Measurements from ENCODE around the gene ONECUT2.

The ONECUT2 gene

DNA sequence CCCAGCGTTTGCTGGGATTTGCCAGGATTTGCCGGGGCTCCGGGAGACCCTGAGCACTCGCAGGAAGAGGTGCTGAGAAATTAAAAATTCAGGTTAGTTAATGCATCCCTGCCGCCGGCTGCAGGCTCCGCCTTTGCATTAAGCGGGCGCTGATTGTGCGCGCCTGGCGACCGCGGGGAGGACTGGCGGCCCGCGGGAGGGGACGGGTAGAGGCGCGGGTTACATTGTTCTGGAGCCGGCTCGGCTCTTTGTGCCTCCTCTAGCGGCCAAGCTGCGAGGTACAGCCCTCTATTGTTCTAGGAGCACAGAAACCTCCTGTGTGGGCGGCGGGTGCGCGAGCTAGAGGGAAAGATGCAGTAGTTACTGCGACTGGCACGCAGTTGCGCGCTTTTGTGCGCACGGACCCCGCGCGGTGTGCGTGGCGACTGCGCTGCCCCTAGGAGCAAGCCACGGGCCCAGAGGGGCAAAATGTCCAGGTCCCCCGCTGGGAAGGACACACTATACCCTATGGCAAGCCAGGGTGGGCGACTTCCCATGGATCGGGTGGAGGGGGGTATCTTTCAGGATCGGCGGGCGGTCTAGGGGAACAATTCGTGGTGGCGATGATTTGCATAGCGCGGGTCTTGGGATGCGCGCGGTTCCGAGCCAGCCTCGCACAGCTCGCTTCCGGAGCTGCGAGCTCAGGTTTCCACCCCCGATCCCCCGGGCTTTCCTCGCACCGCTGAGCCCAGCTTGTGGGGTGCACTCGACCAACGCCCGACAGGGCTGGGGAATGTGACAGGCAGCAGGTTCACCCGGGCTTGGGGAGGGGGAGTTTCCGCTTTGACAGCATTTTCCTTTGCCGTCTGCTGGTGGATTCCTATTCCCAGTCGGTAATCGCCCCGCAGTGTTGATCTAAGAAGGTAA lies 2.8 kb downstream of the ONECUT2 start:
- Mint-ChIP-seq H3K27me3 (peaks cover 70% of the 10 kb centered on the region), H3K4me1 (peaks cover 49% of the 10 kb centered on the region), H3K27ac (no peak overlapping the region), H3K4me3 (peak overlapping the region; percentile 62), H3K9me3 (no peaks in the 10 kb centered on the region), H3K36me3 (no peaks in the 10 kb centered on the region)

DNA sequence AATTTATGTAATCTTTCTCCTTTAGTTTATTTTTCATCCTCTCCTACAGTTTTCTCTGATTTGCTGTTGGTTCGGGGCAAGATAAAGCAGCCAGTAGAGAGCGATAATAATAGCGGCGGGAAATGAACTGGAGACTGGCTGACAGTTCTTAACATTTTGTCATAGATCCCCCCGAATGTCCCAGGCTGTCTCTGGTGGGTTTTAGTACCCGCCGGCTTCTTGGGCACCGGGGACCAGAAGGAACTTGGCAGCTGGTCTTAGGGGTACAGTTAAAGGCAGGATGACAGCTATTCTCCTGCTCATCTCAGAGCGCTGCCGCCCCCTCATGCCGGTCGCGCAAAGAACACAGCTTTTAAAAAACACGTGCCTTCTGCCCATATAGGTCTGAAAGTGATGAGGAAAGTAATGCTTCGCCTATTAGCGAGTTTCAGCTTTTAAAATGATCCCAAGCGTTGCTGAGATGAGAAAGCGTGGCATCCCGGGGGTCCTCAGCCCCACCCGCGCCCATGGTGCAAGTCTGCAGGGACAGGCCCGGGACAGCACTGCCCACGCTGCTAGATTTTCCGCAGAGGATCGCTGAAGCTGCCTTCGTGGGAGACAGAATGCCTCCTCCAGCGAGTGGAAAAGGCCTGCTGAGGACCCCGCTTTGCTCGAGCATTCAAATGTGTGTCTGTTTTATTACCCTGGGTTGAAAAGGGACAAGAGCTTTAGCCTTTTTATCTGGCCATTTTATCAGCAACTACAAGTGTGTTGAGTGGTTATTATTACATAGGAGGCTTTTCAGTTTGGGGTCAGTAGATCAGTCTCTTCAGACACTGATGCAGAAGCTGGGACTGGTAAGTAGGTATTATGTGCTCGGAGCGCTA lies 3.8 kb downstream of the ONECUT2 start:
- Mint-ChIP-seq H3K36me3 (no peaks in the 10 kb centered on the region), H3K27me3 (peaks cover 66% of the 10 kb centered on the region), H3K4me1 (peaks cover 49% of the 10 kb centered on the region), H3K27ac (no peak overlapping the region), H3K4me3 (peak overlapping the region; percentile 39), H3K9me3 (no peaks in the 10 kb centered on the region)

- no peak overlapping the region for H3K27ac Mint-ChIP-seq
- no peaks in the 10 kb centered on the region for H3K9me3 Mint-ChIP-seq
- peaks cover 66% of the 10 kb centered on the region for H3K27me3 Mint-ChIP-seq
- H3K36me3 Mint-ChIP-seq, result no peaks in the 10 kb centered on the region
- no peak overlapping the region for H3K4me3 Mint-ChIP-seq
- H3K4me1 Mint-ChIP-seq, result peaks cover 43% of the 10 kb centered on the region
Measured at GRCh38 chr18:57439609-57439968, 4.4 kb downstream of the ONECUT2 start.

- Mint-ChIP-seq H3K4me3 (no peak overlapping the region), H3K27me3 (peaks cover 66% of the 10 kb centered on the region), H3K4me1 (peaks cover 42% of the 10 kb centered on the region), H3K36me3 (no peaks in the 10 kb centered on the region), H3K27ac (no peak overlapping the region), H3K9me3 (no peaks in the 10 kb centered on the region)
Measured at GRCh38 chr18:57439985-57440330, 4.8 kb downstream of the ONECUT2 start.

- Mint-ChIP-seq H3K9me3 (no peaks in the 10 kb centered on the region), H3K27ac (peak overlapping the region; percentile 41), H3K36me3 (no peaks in the 10 kb centered on the region), H3K27me3 (peaks cover 72% of the 10 kb centered on the region), H3K4me3 (no peak overlapping the region), H3K4me1 (peaks cover 42% of the 10 kb centered on the region)
Measured at GRCh38 chr18:57440331-57441070, 5.3 kb downstream of the ONECUT2 start.

DNA sequence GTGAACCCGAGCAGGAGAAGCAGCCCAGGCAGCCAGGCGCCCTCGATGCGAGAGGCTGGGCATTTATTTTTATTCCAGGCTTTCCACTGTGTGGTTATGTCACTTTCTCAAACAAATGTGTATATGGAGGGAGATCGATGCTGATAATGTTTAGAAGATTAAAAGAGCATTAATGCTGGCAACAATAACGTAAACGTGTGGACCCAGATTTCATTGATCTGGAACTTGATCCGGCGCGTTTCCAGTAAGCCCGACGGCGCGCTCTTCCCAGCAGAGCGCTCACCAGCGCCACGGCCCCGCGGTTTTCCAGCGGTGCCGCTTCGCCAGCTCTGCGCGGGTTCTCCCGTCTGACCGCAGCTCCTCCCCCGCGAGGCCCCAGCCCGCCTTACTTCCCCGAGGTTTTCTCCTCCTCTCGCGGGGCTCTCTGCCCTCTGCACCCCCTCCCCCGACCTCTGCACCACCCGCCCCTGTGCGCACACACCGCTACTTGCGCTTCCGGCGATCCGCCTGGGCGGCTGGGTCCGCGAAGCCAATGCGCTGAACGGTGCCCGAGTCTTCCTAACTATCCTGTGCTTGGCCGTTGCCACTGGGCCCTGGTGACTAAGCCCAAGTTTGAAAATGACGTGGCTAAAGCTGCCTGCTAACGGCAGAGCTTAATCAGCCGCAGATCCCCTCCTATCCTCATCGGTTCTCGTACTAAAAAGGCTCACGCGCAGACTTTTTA lies 6.1 kb downstream of the ONECUT2 start:
- peak overlapping the region; percentile 44 for H3K4me3 Mint-ChIP-seq
- no peaks in the 10 kb centered on the region for H3K9me3 Mint-ChIP-seq
- H3K36me3 Mint-ChIP-seq, result no peaks in the 10 kb centered on the region
- peaks cover 38% of the 10 kb centered on the region for H3K4me1 Mint-ChIP-seq
- peak overlapping the region; percentile 77 for H3K27ac Mint-ChIP-seq
- peaks cover 73% of the 10 kb centered on the region for H3K27me3 Mint-ChIP-seq

- Mint-ChIP-seq H3K27me3 (peaks cover 66% of the 10 kb centered on the region), H3K9me3 (peaks cover 4% of the 10 kb centered on the region), H3K4me1 (peaks cover 20% of the 10 kb centered on the region), H3K4me3 (no peak overlapping the region), H3K36me3 (no peaks in the 10 kb centered on the region), H3K27ac (no peak overlapping the region)
Measured at GRCh38 chr18:57443247-57443646, 8.1 kb downstream of the ONECUT2 start.

DNA sequence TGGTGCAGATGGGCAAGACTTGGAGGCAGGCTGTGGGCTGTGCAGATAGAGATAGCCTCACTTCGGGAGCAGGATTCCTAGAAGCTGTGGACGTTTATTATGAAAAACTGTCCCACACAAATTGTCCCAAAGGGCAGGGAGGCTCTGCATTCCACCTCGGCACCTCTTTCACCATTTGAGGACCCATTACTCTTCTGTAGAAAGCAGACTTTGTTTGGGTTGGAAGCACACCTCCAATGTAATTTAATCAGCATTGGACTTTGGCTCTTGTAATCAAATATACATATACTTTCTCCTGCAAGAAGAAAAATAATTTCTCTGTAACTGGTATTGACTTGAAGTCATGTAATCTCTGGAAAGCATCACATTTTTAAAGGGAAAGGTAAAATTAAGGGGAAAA lies 8.5 kb downstream of the ONECUT2 start:
- Mint-ChIP-seq H3K4me3 (no peak overlapping the region), H3K27ac (no peak overlapping the region), H3K4me1 (peaks cover 16% of the 10 kb centered on the region), H3K27me3 (peaks cover 67% of the 10 kb centered on the region), H3K36me3 (no peaks in the 10 kb centered on the region), H3K9me3 (peaks cover 4% of the 10 kb centered on the region)

GRCh38 chr18:57444301-57444759 lies 9.2 kb downstream of the ONECUT2 start:
- peaks cover 4% of the 10 kb centered on the region for H3K9me3 Mint-ChIP-seq
- no peaks in the 10 kb centered on the region for H3K36me3 Mint-ChIP-seq
- H3K27ac Mint-ChIP-seq, result no peak overlapping the region
- peaks cover 61% of the 10 kb centered on the region for H3K27me3 Mint-ChIP-seq
- H3K4me3 Mint-ChIP-seq, result no peak overlapping the region
- H3K4me1 Mint-ChIP-seq, result peaks cover 10% of the 10 kb centered on the region

DNA sequence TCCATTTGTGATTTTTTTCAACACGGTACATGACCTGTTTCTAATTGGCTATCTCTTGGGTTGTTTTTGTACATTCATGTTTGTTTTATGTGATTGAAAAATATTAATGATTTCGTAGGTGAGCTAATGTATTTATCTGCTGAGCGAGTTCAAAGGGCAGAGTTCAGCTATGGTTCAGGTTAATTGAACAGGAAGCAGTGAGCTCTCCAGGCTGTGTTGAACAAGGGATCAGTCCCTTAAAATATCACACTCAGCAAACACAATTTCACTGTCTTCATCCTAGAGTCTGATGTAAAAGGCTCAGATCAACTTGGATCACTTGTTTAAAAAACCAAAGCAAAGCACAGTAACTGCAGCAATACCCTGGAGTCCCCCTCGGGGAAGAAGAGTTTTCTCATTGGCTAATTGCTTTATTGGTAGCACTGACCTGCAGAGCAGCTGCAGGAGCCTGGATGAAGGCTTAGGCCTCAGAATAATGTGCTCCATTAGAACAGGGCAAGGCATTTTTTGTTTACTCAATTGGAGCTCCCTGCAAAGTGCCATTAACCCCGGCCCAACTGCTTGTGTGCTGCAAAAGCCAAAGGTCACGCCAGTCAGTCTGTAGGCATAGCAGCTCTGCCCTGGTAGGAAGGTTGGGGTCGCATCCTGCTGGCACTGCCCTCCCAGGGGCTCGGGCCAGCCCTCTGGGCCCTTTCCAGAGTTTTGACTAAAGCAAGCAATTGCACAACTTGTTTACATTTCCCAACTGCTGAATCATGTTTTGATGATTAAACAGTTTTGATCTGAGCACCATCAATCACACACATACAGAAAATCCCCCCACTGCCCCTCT lies 10.5 kb downstream of the ONECUT2 start:
- Mint-ChIP-seq H3K4me3 (no peak overlapping the region), H3K27ac (no peak overlapping the region), H3K9me3 (peaks cover 9% of the 10 kb centered on the region), H3K36me3 (no peaks in the 10 kb centered on the region), H3K4me1 (peaks cover 4% of the 10 kb centered on the region), H3K27me3 (peaks cover 57% of the 10 kb centered on the region)

DNA sequence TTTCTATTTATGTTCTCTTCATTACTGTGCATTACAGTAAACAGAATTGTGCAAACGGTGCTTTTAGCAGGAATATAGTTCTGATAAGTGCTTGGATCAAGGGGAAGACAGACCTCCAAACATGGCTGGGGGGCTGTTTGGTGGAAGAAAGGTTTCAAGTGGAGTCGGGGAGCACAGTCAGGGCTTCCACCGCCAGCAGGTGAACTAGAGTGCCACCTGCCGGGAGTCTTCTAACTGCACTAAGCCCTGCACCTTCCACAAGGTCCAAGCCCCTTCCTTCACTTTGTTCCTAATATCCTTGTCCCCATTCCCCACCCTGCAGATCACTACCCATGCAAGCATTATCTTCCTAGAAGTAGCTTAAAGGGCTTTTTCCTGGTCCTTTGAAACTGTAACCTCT lies 11.1 kb downstream of the ONECUT2 start:
- peaks cover 55% of the 10 kb centered on the region for H3K27me3 Mint-ChIP-seq

DNA sequence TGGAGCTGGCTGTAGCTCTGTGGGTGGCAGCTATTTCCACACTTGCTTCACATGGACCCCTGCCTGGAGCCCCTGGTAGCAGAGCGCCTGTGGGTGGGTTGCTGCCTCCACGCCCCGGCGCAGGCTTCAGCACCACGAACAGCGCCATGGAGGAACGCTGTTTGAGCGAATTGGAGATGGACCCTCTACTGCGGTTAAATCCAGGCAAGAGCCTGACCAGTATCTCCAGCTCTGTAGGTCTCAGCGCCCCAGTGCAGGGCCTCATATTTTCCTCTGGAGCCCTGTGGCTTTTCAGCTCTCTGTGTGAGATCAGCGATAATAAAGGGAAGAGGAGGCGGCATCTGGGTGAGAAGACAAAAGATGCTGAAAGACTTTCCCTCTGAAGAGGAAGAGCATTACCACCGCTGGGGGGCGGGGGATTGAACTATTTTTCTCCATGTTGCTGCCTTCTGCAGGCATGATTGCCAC lies 12.0 kb downstream of the ONECUT2 start:
- Mint-ChIP-seq H3K4me1 (no peaks in the 10 kb centered on the region), H3K27me3 (peaks cover 53% of the 10 kb centered on the region), H3K27ac (no peak overlapping the region), H3K36me3 (no peaks in the 10 kb centered on the region), H3K4me3 (no peak overlapping the region), H3K9me3 (peaks cover 9% of the 10 kb centered on the region)

More for the DNA sequence above, 11.1 kb downstream of the ONECUT2 start:
- no peaks in the 10 kb centered on the region for H3K36me3 Mint-ChIP-seq
- peaks cover 4% of the 10 kb centered on the region for H3K4me1 Mint-ChIP-seq
- no peak overlapping the region for H3K4me3 Mint-ChIP-seq
- H3K9me3 Mint-ChIP-seq, result peaks cover 9% of the 10 kb centered on the region
- no peak overlapping the region for H3K27ac Mint-ChIP-seq

GRCh38 chr18:57455576-57456129 lies 20.5 kb downstream of the ONECUT2 start:
- H3K4me3 Mint-ChIP-seq, result no peak overlapping the region
- no peaks in the 10 kb centered on the region for H3K9me3 Mint-ChIP-seq
- peaks cover 22% of the 10 kb centered on the region for H3K27me3 Mint-ChIP-seq
- no peak overlapping the region for H3K27ac Mint-ChIP-seq
- no peaks in the 10 kb centered on the region for H3K4me1 Mint-ChIP-seq
- no peaks in the 10 kb centered on the region for H3K36me3 Mint-ChIP-seq

Data from activated naive CD4-positive, alpha-beta T cell treated with anti-CD3 and anti-CD28 coated beads, Interleukin-2, amount 50 U/mL, for 24 hours (primary cell).